Measurements from ENCODE around the gene RHBDL1. TPM values are rescaled to one million over a fixed set of nuclear protein-coding genes. Genes with fewer than 3 reads are reported as not detected.

RHBDL1 gene
- total and polyA plus RNA-seq, 2 experiments from 2014 or later, result 2.6 to 12.9 TPM

GRCh38 chr16:727291-727977 lies 52.0 kb downstream of the RHBDL1 start:
- Histone ChIP-seq H3K27me3 (no peaks in the 10 kb centered on the region), H3K27ac (no peak overlapping the region), H3K4me3 (peak overlapping the region; percentile 38), H3K9me3 (ENCODE audit: low read depth) (no peaks in the 10 kb centered on the region), H3K36me3 (no peaks in the 10 kb centered on the region), H3K4me1 (ENCODE audit: low read depth) (no peaks in the 10 kb centered on the region)
- peak in 1 of 2 donors; percentile 29 for DNase-seq (ENCODE audit: low read depth in 1 of 2, low spot score in 1 of 2)
- no peak for TF ChIP-seq CTCF (IDR thresholded peaks at IDR 0.05; ENCODE audit: low read depth, low read length)

Other genes with a start within 250 kb of the RHBDL1 start
- 58.2 and 63.3 TPM in 2 replicates for gene CAPN15, start 148.0 kb upstream of the RHBDL1 start, total RNA-seq
- gene CAPN15, start 148.0 kb upstream of the RHBDL1 start, polyA plus RNA-seq, result 19.0 and 38.1 TPM in 2 replicates
- 0.14 and 0.66 TPM in 2 replicates for gene PRR35, start 115.3 kb upstream of the RHBDL1 start, total RNA-seq
- gene PRR35, start 115.3 kb upstream of the RHBDL1 start, polyA plus RNA-seq, result 0.40 TPM in 1 of 2 replicates, not detected in the other
- gene NHLRC4, start 108.7 kb upstream of the RHBDL1 start, total RNA-seq, result 3.6 and 3.9 TPM in 2 replicates
- 2.2 and 2.6 TPM in 2 replicates for gene NHLRC4, start 108.7 kb upstream of the RHBDL1 start, polyA plus RNA-seq
- 124 and 126 TPM in 2 replicates for gene PIGQ, start 105.7 kb upstream of the RHBDL1 start, total RNA-seq
- 89.2 and 110 TPM in 2 replicates for gene PIGQ, start 105.7 kb upstream of the RHBDL1 start, polyA plus RNA-seq
- gene RAB40C, start 85.6 kb upstream of the RHBDL1 start, total RNA-seq, result 40.7 and 45.9 TPM in 2 replicates
- gene RAB40C, start 85.6 kb upstream of the RHBDL1 start, polyA plus RNA-seq, result 30.8 and 36.9 TPM in 2 replicates
- 85.8 and 125 TPM in 2 replicates for gene WFIKKN1, start 44.7 kb upstream of the RHBDL1 start, total RNA-seq
- 79.6 and 105 TPM in 2 replicates for gene WFIKKN1, start 44.7 kb upstream of the RHBDL1 start, polyA plus RNA-seq
- 196 and 201 TPM in 2 replicates for gene METTL26, start 39.4 kb upstream of the RHBDL1 start, total RNA-seq
- 153 and 181 TPM in 2 replicates for gene METTL26, start 39.4 kb upstream of the RHBDL1 start, polyA plus RNA-seq
- gene MCRIP2, start 33.8 kb upstream of the RHBDL1 start, total RNA-seq, result 123 and 144 TPM in 2 replicates
- gene MCRIP2, start 33.8 kb upstream of the RHBDL1 start, polyA plus RNA-seq, result 131 and 146 TPM in 2 replicates
- gene WDR90, start 26.3 kb upstream of the RHBDL1 start, total RNA-seq, result 25.6 and 26.5 TPM in 2 replicates
- gene WDR90, start 26.3 kb upstream of the RHBDL1 start, polyA plus RNA-seq, result 28.1 and 32.3 TPM in 2 replicates
- gene RHOT2, start 7.5 kb upstream of the RHBDL1 start, total RNA-seq, result 251 and 305 TPM in 2 replicates
- gene RHOT2, start 7.5 kb upstream of the RHBDL1 start, polyA plus RNA-seq, result 294 and 315 TPM in 2 replicates
- gene STUB1, start 4.7 kb downstream of the RHBDL1 start, total RNA-seq, result 176 and 207 TPM in 2 replicates
- 219 and 269 TPM in 2 replicates for gene STUB1, start 4.7 kb downstream of the RHBDL1 start, polyA plus RNA-seq
- gene JMJD8, start 8.7 kb downstream of the RHBDL1 start, total RNA-seq, result 105 and 134 TPM in 2 replicates
- 107 and 118 TPM in 2 replicates for gene JMJD8, start 8.7 kb downstream of the RHBDL1 start, polyA plus RNA-seq
- gene WDR24, start 14.7 kb downstream of the RHBDL1 start, total RNA-seq, result 17.6 and 23.3 TPM in 2 replicates
- 22.8 and 31.0 TPM in 2 replicates for gene WDR24, start 14.7 kb downstream of the RHBDL1 start, polyA plus RNA-seq
- gene FBXL16, start 30.1 kb downstream of the RHBDL1 start, total RNA-seq, result 0.12 and 0.74 TPM in 2 replicates
- 0.59 and 1.4 TPM in 2 replicates for gene FBXL16, start 30.1 kb downstream of the RHBDL1 start, polyA plus RNA-seq
- gene METRN, start 39.4 kb downstream of the RHBDL1 start, total RNA-seq, result 93.9 and 186 TPM in 2 replicates
- 299 and 330 TPM in 2 replicates for gene METRN, start 39.4 kb downstream of the RHBDL1 start, polyA plus RNA-seq
- 55.1 and 62.5 TPM in 2 replicates for gene ANTKMT, start 45.5 kb downstream of the RHBDL1 start, total RNA-seq
- gene ANTKMT, start 45.5 kb downstream of the RHBDL1 start, polyA plus RNA-seq, result 72.4 and 82.6 TPM in 2 replicates
- 9.7 and 16.5 TPM in 2 replicates for gene CCDC78, start 50.8 kb downstream of the RHBDL1 start, total RNA-seq
- gene CCDC78, start 50.8 kb downstream of the RHBDL1 start, polyA plus RNA-seq, result 3.6 and 4.2 TPM in 2 replicates
- 31.6 and 47.5 TPM in 2 replicates for gene HAGHL, start 51.4 kb downstream of the RHBDL1 start, total RNA-seq
- gene HAGHL, start 51.4 kb downstream of the RHBDL1 start, polyA plus RNA-seq, result 27.7 and 37.0 TPM in 2 replicates
- 46.2 and 67.7 TPM in 2 replicates for gene CIAO3, start 65.3 kb downstream of the RHBDL1 start, total RNA-seq
- 43.3 and 72.2 TPM in 2 replicates for gene CIAO3, start 65.3 kb downstream of the RHBDL1 start, polyA plus RNA-seq
- 0.32 and 4.5 TPM in 2 replicates for gene MSLN, start 85.1 kb downstream of the RHBDL1 start, total RNA-seq
- not detected in 2 replicates for gene MSLN, start 85.1 kb downstream of the RHBDL1 start, polyA plus RNA-seq
- gene RPUSD1, start 112.7 kb downstream of the RHBDL1 start, total RNA-seq, result 32.2 and 36.1 TPM in 2 replicates
- gene RPUSD1, start 112.7 kb downstream of the RHBDL1 start, polyA plus RNA-seq, result 27.0 and 34.3 TPM in 2 replicates
- 57.4 and 107 TPM in 2 replicates for gene CHTF18, start 112.9 kb downstream of the RHBDL1 start, total RNA-seq
- gene CHTF18, start 112.9 kb downstream of the RHBDL1 start, polyA plus RNA-seq, result 43.6 and 58.5 TPM in 2 replicates
- gene GNG13, start 125.1 kb downstream of the RHBDL1 start, total RNA-seq, result not detected in 2 replicates
- 0.79 TPM in 1 of 2 replicates, not detected in the other for gene GNG13, start 125.1 kb downstream of the RHBDL1 start, polyA plus RNA-seq

Measured in cardiac muscle cell (in vitro differentiated cells and primary cell).